OCI-LY7 (cell line): ENCODE results near the gene LRBA.

Experiments
- EZH2phosphoT487 ChIP-seq: fragments of 200-600 bp; sonication (generic); IDR thresholded peaks from 2 replicates; pipeline ENCODE4 v1.6.1; 2018; ENCODE audit warnings: low read depth, borderline replicate concordance, mild to moderate bottlenecking, mixed run types, antibody characterized with exemption, low read length, moderate library complexity, mixed read lengths
- TF ChIP-seq, protein P1 (sequence below): fragments of 200-600 bp; sonication (generic); conservative IDR thresholded peaks from 2 replicates; pipeline ENCODE4 v1.5.1; 2014; ENCODE audit warnings: mild to moderate bottlenecking, antibody characterized with exemption, low read length, moderate library complexity, mixed read lengths

DNA sequence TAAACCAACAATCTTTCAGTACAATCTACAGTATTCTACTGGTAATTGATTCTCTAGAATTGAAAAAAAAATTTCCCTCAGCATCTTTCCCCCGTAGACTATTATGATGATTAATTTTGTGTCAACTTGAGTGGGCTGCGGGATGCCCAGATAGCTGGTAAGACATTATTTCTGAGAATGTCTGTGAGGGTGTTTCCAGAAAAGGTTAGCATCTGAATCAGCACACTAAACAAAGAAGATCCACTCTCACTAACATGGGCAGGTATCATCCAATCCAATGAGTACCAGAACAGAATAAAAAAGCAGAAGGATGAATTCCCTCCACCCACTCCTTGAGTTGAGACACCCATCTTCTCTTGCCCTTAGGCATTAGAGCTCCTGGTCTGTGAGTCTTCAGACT is 619.2 kb downstream of the LRBA start:
- TF ChIP-seq, protein P1, sequence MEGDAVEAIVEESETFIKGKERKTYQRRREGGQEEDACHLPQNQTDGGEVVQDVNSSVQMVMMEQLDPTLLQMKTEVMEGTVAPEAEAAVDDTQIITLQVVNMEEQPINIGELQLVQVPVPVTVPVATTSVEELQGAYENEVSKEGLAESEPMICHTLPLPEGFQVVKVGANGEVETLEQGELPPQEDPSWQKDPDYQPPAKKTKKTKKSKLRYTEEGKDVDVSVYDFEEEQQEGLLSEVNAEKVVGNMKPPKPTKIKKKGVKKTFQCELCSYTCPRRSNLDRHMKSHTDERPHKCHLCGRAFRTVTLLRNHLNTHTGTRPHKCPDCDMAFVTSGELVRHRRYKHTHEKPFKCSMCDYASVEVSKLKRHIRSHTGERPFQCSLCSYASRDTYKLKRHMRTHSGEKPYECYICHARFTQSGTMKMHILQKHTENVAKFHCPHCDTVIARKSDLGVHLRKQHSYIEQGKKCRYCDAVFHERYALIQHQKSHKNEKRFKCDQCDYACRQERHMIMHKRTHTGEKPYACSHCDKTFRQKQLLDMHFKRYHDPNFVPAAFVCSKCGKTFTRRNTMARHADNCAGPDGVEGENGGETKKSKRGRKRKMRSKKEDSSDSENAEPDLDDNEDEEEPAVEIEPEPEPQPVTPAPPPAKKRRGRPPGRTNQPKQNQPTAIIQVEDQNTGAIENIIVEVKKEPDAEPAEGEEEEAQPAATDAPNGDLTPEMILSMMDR: no peak
- TF ChIP-seq EZH2phosphoT487: no peak
